ENCODE results near the gene SERTAD4. TPM values are rescaled to one million over a fixed set of nuclear protein-coding genes. Genes with fewer than 3 reads are reported as not detected.

SERTAD4 gene
- total RNA-seq, result 1.1 and 1.4 TPM in 2 replicates

DNA sequence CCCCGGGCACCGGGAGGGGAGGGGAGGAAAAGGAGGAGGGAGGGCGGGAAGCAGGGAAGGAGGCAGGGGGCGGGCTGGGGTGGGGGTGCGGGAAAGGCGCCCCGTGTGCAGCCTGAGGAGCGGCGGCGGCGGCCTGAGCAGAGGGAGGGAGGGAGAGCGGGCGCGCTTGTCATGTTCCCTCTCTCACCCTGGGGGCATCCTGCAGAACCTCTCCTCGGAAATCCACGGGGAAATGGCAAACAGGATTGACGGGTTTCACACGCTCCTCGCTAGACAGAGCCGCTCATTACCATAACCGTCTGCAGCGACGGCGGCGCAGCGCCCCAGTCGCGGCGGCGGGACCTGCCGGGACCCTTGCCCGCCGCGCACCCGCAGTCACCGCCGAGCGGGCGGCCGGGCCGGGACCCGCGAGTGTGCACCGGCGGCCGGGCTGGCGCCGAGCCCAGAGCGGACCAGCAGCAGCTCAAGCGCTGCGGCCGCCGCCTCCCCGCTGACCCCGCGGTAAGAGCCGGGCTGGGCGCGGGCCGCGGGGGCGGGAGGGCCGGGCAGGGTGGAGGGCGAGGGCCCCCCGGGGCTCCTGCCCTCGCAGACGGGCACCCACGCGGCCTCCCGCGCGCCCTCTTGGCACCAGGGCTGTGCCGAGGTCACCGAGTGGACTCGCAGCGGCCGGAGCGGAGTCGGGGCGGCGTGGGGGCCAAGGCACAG is at the start of gene SERTAD4:
TSS of gene SERTAD4 (plus strand) at position 286 of the 705 bp plus-strand sequence. CDS start 5,165 bp downstream, outside the sequence.

Other genes with a start within 250 kb of the SERTAD4 start
- gene HHAT, start 96.1 kb downstream of the SERTAD4 start, total RNA-seq, result 0.85 and 1.4 TPM in 2 replicates